Umbilical cord (tissue), 2 donors: ENCODE data around the gene HDDC2. TPM values are rescaled to one million over a fixed set of nuclear protein-coding genes. Genes with fewer than 3 reads are reported as not detected.
A peak's percentile ranks its signal among the peaks of the same experiment; 100 is the strongest.

Source experiments
- DNase-seq: peaks from one replicate; pipeline ENCODE4 v3.0.0-alpha.2; 2015; ENCODE audit warnings: low spot score
- total RNA-seq: library from RNA; depleted of rRNA; stranded (reverse); fragments of >200 nt; gene quantifications from one replicate; pipeline ENCODE4 v1.2.3, GENCODE V29; 2014; ENCODE audit warnings: low replicate concordance; ENCODE audit not compliant: insufficient read depth

HDDC2 gene
- total RNA-seq, 1 donor from 2014 or later, result 101 TPM

DNA sequence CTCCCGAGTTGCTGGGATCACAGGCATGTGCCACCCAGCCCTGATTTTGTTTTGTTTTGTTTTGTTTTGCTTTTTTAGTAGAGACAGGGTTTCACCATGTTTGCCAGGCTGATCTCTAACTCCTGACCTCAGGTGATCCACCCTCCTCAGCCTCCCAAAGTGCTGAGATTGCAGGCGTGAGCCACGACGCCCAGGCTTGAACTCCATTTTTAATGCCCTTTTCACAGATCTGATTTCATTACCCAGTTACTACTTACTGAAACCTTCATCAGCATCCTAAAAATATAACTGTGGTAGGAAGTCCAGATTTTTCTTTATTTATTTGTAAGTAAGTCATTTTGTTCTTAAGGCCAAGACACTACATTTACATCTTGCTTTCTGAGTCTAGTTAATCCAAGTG, 64.0 kb downstream of the HDDC2 start:
- DNase-seq, result no peak

DNA sequence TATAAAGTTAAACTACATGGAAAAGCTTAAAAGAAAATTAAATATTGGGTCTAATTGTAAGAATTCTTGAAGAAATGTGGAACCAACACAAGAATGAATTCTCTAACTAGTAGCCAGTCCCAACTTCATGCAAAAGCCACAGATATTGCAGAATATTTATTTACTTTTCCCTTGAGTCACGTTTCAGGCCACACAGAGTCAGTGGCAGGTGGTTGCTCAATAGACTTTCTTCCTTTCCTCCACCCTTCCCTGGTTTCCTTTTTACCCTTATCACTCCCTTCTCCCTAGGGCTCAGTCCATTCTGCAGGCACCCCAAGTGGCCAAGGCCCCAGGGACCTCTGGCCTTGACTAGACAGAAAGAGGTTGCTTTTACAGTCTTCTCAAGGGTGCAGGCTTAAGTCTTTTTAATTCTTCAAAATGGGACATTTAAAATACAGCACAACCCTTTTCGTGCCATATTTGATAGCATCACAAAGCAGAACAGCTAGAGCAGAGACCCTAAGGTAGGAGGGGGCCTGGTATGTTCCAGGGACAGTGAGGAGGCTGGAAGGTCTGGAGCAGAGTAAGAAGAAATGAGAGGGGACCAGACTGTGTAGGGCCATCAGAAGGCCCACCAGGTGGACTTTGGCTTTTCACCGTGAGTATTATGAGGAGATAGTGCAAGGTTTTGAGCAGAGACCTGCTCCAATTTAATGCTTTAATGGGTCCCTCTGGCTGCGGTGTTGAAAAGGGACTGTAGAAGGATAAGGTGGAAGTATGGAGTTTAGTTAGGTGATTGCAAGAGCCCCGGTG, 65.0 kb downstream of the HDDC2 start:
- no peak for DNase-seq

DNA sequence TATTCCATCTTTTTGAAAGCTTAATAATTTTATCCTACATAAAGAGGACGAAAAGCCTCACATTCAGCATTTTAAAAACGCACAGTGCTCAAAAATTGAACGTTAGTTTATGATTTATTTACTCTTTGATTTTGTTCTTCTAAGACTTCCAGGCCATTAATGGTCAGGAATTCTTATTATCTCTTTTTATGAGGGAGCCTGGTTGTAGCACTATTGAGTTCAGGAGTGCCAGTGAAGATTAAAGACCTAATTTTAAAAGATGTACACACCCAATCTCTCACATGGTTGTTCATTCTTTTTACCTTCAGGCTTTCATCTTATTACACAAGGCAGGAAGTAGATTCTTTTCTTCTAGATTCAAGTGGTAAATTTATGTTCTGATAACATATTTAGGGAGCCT, 68.6 kb downstream of the HDDC2 start:
- DNase-seq, result peak; percentile 68

DNA sequence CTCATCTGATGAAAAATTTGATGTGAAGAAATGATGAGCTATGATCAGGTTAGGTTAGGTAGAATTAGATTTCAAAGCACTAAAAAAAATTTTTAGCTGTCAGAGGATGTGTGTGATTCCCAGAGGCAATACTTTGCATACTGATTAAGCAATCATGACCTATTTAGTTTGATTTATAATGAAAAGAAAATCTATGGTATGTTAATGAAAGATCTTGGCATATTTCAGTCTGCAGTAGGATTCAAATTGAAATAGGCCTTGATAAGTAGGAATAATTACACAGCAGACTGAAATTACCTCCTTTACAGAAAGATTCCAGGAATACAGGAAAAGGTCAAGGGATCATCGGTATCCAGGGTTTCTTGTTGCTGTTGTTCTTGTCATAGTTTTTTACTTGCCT, 69.3 kb downstream of the HDDC2 start:
- DNase-seq, result no peak

DNA sequence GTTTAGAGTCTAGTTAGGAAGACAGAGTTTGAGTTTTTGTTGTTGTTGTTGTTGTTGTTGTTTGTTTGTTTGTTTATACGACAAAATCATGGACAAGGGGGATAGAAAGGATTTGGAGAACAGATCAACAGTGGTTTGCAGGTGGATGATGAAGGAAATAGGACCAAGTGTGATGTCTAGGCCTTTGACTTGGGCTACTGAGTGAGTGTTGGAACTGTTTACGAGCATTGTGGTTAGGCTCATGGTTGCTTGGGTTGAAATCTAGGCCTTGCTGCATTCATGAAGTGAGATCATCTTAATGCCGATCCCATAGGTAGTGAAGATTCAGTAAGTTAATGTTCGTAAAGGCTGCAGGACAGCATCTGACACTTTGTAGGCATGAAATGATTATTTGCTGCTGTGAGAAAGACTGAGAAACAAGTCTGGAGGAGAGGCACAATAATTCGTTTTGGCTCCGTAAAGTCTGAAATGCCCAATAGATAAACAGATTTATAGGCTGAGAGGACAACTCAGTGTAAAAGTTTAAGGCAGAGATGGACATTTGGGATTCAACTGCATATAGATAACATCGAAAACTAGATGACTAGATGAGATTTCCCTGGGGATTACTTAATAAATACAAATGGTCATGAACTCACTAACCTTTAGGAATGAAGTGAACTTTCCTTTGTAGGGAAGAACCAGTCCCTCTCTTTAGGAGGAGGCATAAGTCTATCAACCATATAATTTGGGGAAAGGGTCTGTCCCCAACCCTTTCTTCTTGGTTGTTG, 70.0 kb downstream of the HDDC2 start:
- DNase-seq, result peak; percentile 56

DNA sequence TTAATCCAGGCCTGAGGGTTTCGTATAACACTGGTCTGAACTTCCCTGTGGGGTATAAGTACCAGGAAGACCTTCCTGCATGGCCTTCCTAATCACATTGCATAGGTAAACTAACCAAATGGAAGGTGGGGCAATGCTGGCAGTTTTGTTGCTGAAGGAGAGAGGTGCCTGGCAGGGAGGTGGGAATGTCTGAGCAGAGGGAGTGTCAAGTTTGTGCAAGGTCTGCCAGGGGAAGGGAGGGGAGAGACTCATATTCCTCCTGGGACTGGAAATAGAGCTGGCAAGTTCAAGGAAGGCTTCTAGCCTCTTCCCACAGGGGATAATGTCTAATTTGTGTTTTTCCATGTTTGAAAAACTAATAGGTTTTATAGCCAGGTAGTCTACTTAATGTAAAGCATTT, 70.6 kb downstream of the HDDC2 start:
- no peak for DNase-seq

DNA sequence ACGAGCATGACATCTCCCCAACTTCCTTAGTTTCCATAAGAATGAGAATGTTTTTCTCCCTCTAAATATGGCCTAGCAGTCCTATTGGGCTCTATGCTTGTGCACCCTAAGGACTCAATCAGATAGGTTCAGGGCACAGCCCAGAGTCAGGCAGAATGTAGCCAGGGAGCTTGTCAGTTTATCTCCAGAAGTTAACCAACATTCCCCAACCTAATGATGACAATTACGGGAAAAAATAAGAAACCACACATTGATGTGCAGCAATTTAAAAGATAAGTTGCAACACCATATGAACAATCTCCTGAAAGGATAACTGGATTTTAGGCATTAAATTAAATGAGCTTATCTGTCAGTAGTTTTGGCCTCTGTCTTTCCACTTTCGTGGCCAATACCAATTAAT, 71.1 kb downstream of the HDDC2 start:
- DNase-seq, result no peak

DNA sequence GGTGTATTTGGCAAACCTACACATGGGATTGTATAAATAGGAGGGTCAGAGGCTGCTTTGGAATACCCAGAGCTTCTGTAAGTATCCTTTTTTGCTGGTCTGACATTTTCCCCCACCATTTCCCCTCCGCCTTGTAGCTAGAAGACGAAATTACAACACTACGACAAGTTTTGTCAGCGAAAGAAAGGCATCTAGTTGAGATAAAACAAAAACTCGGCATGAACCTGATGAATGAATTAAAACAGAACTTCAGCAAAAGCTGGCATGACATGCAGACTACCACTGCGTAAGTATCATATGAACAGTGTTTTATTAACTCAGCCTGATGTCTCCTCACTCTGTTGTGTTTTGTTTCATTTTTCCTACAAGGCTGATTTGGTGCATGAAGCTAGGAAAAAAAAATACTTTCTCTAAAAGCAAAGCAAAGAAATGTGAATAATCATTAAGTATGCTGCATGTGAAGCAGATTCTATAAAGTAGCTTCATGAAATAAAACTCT, 72.7 kb downstream of the HDDC2 start:
- peak; percentile 75 for DNase-seq

DNA sequence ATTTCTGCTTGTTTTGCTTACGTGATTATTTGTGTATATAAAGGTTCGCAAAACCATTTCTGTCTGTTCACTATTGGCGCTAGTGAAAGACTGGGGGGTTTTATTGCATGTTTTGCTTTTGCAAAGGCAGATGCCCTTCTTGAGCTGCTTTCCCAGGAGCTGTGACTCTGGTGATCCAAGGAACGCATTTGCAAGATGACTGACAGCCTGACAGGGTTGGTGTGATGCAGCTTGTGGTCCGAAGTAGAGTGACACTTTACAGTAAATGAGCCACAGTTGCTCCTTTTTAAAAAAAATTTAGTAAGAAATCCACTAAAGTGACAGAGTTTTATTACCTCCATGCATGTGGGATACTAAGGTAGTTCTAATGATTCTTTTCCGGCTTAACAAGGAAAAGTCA, 74.5 kb downstream of the HDDC2 start:
- DNase-seq, result no peak

Other genes with a start within 250 kb of the HDDC2 start
- 155 TPM for gene TPD52L1, start 148.2 kb downstream of the HDDC2 start, total RNA-seq